ENCODE data around the gene CD160. TPM values are rescaled to one million over a fixed set of nuclear protein-coding genes. Genes with fewer than 3 reads are reported as not detected.

Gene CD160
- total RNA-seq, 1 experiment from 2014 or later, result not detected

DNA sequence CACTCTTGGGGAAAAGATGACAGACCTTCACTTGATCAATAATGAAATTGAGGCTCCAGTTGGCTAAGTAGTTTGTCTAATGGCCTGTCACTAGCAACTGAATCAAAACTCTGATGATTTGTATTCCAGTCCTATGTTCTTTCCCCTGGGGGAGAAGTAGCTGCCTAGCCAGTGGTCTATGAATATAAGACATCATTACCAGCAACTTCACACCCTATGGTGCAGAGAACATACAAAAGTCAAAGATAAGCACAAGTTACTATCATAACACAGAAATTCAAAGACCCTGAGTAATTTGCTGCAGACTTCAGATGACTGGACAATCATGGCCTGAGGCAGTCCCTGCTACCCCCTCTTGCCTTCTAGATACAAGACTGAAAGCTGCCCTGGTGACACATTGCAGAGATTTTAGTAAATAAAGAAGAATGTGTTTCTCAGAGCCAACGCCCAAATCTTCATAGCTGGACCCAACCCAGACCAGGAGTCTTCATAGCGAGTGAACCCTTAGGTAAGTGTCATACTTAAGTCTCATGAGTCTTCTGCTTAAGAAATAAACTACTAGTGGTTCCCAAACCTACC lies 13.1 kb upstream of the CD160 start:
- no peaks in the 10 kb centered on the region for H3K9me3 ChIP-seq (ENCODE audit: insufficient read depth, low read depth)
- peak overlapping the region; percentile 68 for H3K27ac ChIP-seq
- no peaks in the 10 kb centered on the region for H4K20me1 ChIP-seq (ENCODE audit: insufficient read depth)
- H3K4me1 ChIP-seq (replicated peaks; ENCODE audit: insufficient read depth), result peaks cover 39% of the 10 kb centered on the region
- H3K27me3 ChIP-seq (ENCODE audit: insufficient read depth, low read depth), result no peaks in the 10 kb centered on the region
- TF ChIP-seq, protein P1, sequence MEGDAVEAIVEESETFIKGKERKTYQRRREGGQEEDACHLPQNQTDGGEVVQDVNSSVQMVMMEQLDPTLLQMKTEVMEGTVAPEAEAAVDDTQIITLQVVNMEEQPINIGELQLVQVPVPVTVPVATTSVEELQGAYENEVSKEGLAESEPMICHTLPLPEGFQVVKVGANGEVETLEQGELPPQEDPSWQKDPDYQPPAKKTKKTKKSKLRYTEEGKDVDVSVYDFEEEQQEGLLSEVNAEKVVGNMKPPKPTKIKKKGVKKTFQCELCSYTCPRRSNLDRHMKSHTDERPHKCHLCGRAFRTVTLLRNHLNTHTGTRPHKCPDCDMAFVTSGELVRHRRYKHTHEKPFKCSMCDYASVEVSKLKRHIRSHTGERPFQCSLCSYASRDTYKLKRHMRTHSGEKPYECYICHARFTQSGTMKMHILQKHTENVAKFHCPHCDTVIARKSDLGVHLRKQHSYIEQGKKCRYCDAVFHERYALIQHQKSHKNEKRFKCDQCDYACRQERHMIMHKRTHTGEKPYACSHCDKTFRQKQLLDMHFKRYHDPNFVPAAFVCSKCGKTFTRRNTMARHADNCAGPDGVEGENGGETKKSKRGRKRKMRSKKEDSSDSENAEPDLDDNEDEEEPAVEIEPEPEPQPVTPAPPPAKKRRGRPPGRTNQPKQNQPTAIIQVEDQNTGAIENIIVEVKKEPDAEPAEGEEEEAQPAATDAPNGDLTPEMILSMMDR (conservative IDR thresholded peaks at IDR 0.05), result no peak
- TF ChIP-seq EZH2 (IDR thresholded peaks at IDR 0.05; ENCODE audit: low read depth), result no peak
- no peak overlapping the region for H3K4me3 ChIP-seq
- H3K4me2 ChIP-seq, result peak overlapping the region; percentile 42
- no TSS peak for BruUV-seq (replicated peaks)
- no peaks in the 10 kb centered on the region for H3K36me3 ChIP-seq (ENCODE audit: low read depth)
- H3K9me2 ChIP-seq (ENCODE audit: insufficient read depth), result no peaks in the 10 kb centered on the region
- no peaks in the 10 kb centered on the region for H3K79me2 ChIP-seq (ENCODE audit: low read depth)
- H3F3A ChIP-seq (ENCODE audit: insufficient read depth, low read depth), result peaks cover 27% of the 10 kb centered on the region
- ChIA-PET CTCF (no interaction called here), POLR2A (ENCODE audit: unreplicated experiment) (interaction anchor here (0.6 kb wide), 1 partner anchor 15 kb away, joined by 14 read pairs; no protein-coding TSS in a partner anchor)
- intact Hi-C loops (cut with micrococcal nuclease; ENCODE audit: unreplicated experiment), result no loop called here
- no peak overlapping the region for H2AFZ ChIP-seq
- peak; percentile 83 to 99 for DNase-seq

DNA sequence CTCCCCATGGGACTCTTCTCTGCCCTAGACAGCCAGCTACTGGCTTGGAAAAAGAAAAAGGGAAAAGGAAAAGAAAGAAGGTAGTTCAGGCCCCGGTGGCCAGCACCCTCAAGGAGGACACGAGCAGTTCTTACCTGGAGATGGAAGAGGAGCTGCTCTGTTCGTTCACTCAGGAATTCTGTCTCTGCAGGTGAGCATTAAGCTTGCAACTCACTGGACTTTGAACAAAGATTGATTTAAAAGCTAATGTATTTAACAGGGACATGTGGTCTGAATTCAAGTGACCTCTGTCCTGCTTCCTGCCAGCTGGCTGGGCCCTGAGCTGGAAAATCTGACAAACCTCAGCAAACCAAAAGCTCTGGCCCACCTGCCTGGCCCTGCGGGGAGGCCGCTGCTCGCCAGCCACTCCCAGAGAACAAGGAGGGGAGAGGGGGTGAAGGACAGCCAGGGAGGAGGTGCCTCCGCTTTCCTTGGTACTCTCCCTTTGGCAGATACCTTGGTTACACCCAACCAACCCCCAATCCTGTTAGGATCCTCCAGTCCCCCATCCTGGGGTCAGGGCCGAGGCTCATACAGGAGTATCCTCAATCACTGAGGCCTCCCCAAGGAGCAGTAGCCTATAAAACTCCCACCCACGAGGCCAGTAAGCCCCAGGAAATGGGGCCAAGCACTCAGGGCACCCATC lies 12.0 kb upstream of the CD160 start, which contains the start of gene PDZK1:
Gene PDZK1 (minus strand): TSS at position 186 of the 685 bp plus-strand sequence. CDS start 19,347 bp downstream, outside the sequence.
- ChIA-PET CTCF (no interaction called here), POLR2A (ENCODE audit: unreplicated experiment) (no interaction called here)
- peak; percentile 38 to 48 for DNase-seq
- H3K27ac ChIP-seq, result peak within 1 kb of the TSS; percentile 68
- no TSS peak for BruUV-seq (replicated peaks)
- no peaks in the 10 kb centered on the region for H3K9me3 ChIP-seq (ENCODE audit: insufficient read depth, low read depth)
- H2AFZ ChIP-seq, result no peak within 1 kb of the TSS
- peaks cover 39% of the 10 kb centered on the region for H3K4me1 ChIP-seq (replicated peaks; ENCODE audit: insufficient read depth)
- H3K4me3 ChIP-seq, result no peak within 1 kb of the TSS
- no peaks in the 10 kb centered on the region for H4K20me1 ChIP-seq (ENCODE audit: insufficient read depth)
- H3K9me2 ChIP-seq (ENCODE audit: insufficient read depth), result no peaks in the 10 kb centered on the region
- H3K79me2 ChIP-seq (ENCODE audit: low read depth), result no peaks in the 10 kb centered on the region
- peaks cover 33% of the 10 kb centered on the region for H3F3A ChIP-seq (ENCODE audit: insufficient read depth, low read depth)
- intact Hi-C loops (cut with micrococcal nuclease; ENCODE audit: unreplicated experiment), result no loop called here
- H3K36me3 ChIP-seq (ENCODE audit: low read depth), result no peaks in the 10 kb centered on the region
- H3K27me3 ChIP-seq (ENCODE audit: insufficient read depth, low read depth), result no peaks in the 10 kb centered on the region
- TF ChIP-seq EZH2 (IDR thresholded peaks at IDR 0.05; ENCODE audit: low read depth), result no peak
- TF ChIP-seq, protein P1 (conservative IDR thresholded peaks at IDR 0.05), result no peak
- peak within 1 kb of the TSS; percentile 42 for H3K4me2 ChIP-seq

DNA sequence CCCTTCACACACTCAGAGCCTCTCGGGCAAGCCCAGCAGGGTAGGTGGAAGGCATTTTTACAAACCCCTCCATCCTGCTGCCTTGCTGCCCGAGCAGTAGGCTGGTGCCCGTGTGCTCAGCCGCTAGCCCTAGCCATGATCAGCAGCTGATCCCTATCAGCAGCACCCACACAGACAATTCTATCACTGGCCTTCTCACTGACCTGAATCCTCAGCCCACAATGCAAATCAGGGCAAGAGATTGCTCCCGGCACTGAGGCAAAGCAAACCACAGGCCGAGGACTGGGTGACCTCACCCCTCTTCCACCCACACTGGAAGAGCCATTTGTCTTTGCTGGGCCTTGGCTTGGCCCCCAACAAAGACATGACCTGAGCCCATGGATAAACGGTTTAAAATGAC lies 11.2 kb upstream of the CD160 start:
- intact Hi-C loops (cut with micrococcal nuclease; ENCODE audit: unreplicated experiment), result no loop called here
- Histone ChIP-seq H3K4me3 (no peak overlapping the region), H3K4me1 (replicated peaks; ENCODE audit: insufficient read depth) (peaks cover 39% of the 10 kb centered on the region), H3K4me2 (peak overlapping the region; percentile 42), H3K79me2 (ENCODE audit: low read depth) (no peaks in the 10 kb centered on the region), H3K9me2 (ENCODE audit: insufficient read depth) (no peaks in the 10 kb centered on the region), H2AFZ (no peak overlapping the region), H3F3A (ENCODE audit: insufficient read depth, low read depth) (peaks cover 33% of the 10 kb centered on the region), H4K20me1 (ENCODE audit: insufficient read depth) (no peaks in the 10 kb centered on the region), H3K9me3 (ENCODE audit: insufficient read depth, low read depth) (no peaks in the 10 kb centered on the region), H3K27me3 (ENCODE audit: insufficient read depth, low read depth) (no peaks in the 10 kb centered on the region), H3K36me3 (ENCODE audit: low read depth) (no peaks in the 10 kb centered on the region), H3K27ac (peak overlapping the region; percentile 68; the same call in 1 of the 2 replicates)
- no TSS peak for BruUV-seq (replicated peaks)
- POLR2A ChIA-PET (ENCODE audit: unreplicated experiment), result no interaction called here
- TF ChIP-seq EZH2 (IDR thresholded peaks at IDR 0.05; ENCODE audit: low read depth), result no peak
- TF ChIP-seq, protein P1 (conservative IDR thresholded peaks at IDR 0.05), result no peak
- DNase-seq, result peak in 1 of 2 experiments; percentile 36
- CTCF ChIA-PET, result interaction anchor here (0.6 kb wide), 1 partner anchor 189 kb away, joined by 3 read pairs; no protein-coding TSS in a partner anchor
